Liver (tissue), 9 donors: ENCODE results near the gene CDH24. TPM values are rescaled to one million over a fixed set of nuclear protein-coding genes. Genes with fewer than 3 reads are reported as not detected.

ENCODE experiments used
- DNase-seq: peaks from one replicate; pipeline ENCODE4 v3.0.0-alpha.2; 2017; ENCODE audit warnings: low spot score
- H3K27ac ChIP-seq, 2 donors: one replicate each; pipeline ENCODE4 v1.7.0; 2013; ENCODE audit warnings: inconsistent platforms in 2 of 2, low read length in 2 of 2, control low read depth in 1 of 2, low read depth in 1 of 2, mild to moderate bottlenecking in 1 of 2
- H3K27me3 ChIP-seq, 4 donors: one replicate each; pipeline versions ENCODE4 v1.6.1 to v1.7.0; 2013; ENCODE audit warnings: low read length in 3 of 4, inconsistent platforms in 1 of 4, mild to moderate bottlenecking in 1 of 4, moderate library complexity in 1 of 4; ENCODE audit not compliant: control insufficient read depth in 4 of 4, insufficient read depth in 4 of 4
- H3K36me3 ChIP-seq, 4 donors: one replicate each; pipeline versions ENCODE4 v1.6.1 to v1.7.0; 2013; ENCODE audit warnings: low read length in 3 of 4, mild to moderate bottlenecking in 3 of 4, low read depth in 1 of 4, moderate library complexity in 1 of 4; ENCODE audit not compliant: control insufficient read depth in 4 of 4, insufficient read depth in 3 of 4
- H3K4me1 ChIP-seq, 4 donors: one replicate each; pipeline versions ENCODE4 v1.6.1 to v1.7.0; 2013; ENCODE audit warnings: low read length in 3 of 4, mild to moderate bottlenecking in 3 of 4, moderate library complexity in 1 of 4; ENCODE audit not compliant: control insufficient read depth in 4 of 4, insufficient read depth in 4 of 4
- H3K4me3 ChIP-seq, 3 donors: one replicate each; pipeline versions ENCODE4 v1.6.1 to v1.7.0; 2013; ENCODE audit warnings: low read length in 3 of 3, control low read depth in 1 of 3, low read depth in 1 of 3, mild to moderate bottlenecking in 1 of 3
- H3K9ac ChIP-seq, 2 donors: one replicate each; pipeline ENCODE4 v1.7.0; 2013; ENCODE audit warnings: low read length in 2 of 2, mild to moderate bottlenecking in 2 of 2, moderate library complexity in 2 of 2, control low read depth in 1 of 2, low read depth in 1 of 2
- H3K9me3 ChIP-seq, 4 donors: one replicate each; pipeline versions ENCODE4 v1.6.1 to v1.7.0; 2013; ENCODE audit warnings: low read length in 3 of 4; ENCODE audit not compliant: control insufficient read depth in 4 of 4
- EGR1 ChIP-seq, 2 donors: IDR thresholded peaks; 2 replicates each; pipeline ENCODE4 v1.6.1; 2016 to 2018; ENCODE audit warnings: antibody characterized with exemption in 2 of 2, low read depth in 2 of 2
- FOXA1 ChIP-seq: IDR thresholded peaks from 2 replicates; pipeline ENCODE4 v1.6.1; 2016; ENCODE audit warnings: antibody characterized with exemption
- FOXA2 ChIP-seq: IDR thresholded peaks from 2 replicates; pipeline ENCODE4 v1.6.1; 2016; ENCODE audit warnings: antibody characterized with exemption
- HNF4A ChIP-seq, 2 donors: conservative IDR thresholded peaks; 2 replicates each; pipeline ENCODE4 v1.6.1; 2016; ENCODE audit warnings: antibody characterized with exemption in 2 of 2, mild to moderate bottlenecking in 2 of 2
- HNF4G ChIP-seq: IDR thresholded peaks from 2 replicates; pipeline ENCODE4 v1.6.1; 2016; ENCODE audit warnings: antibody characterized with exemption
- JUND ChIP-seq, 2 donors: IDR thresholded peaks; 2 replicates each; pipeline ENCODE4 v1.6.1; 2016; ENCODE audit warnings: antibody characterized with exemption in 2 of 2
- NR2F2 ChIP-seq: IDR thresholded peaks from 2 replicates; pipeline ENCODE4 v1.6.1; 2016; ENCODE audit warnings: antibody characterized with exemption
- RAD21 ChIP-seq, 2 donors: IDR thresholded peaks; 2 replicates each; pipeline ENCODE4 v1.6.1; 2016; ENCODE audit warnings: antibody characterized with exemption in 2 of 2, mild to moderate bottlenecking in 2 of 2
- REST ChIP-seq: IDR thresholded peaks from 2 replicates; pipeline ENCODE4 v1.6.1; 2016; ENCODE audit warnings: antibody characterized with exemption, mild to moderate bottlenecking
- RXRA ChIP-seq, 2 donors: IDR thresholded peaks; 2 replicates each; pipeline ENCODE4 v1.6.1; 2017 to 2018; ENCODE audit warnings: antibody characterized with exemption in 2 of 2, mild to moderate bottlenecking in 1 of 2
- SP1 ChIP-seq: IDR thresholded peaks from 2 replicates; pipeline ENCODE4 v1.6.1; 2018; ENCODE audit warnings: antibody characterized with exemption, mild to moderate bottlenecking
- TAF1 ChIP-seq: conservative IDR thresholded peaks from 2 replicates; pipeline ENCODE4 v1.6.1; 2016; ENCODE audit warnings: antibody characterized with exemption, mild to moderate bottlenecking
- YY1 ChIP-seq: IDR thresholded peaks from 2 replicates; pipeline ENCODE4 v1.6.1; 2016; ENCODE audit warnings: antibody characterized with exemption, mild to moderate bottlenecking
- WGBS: extraction: QIAGEN DNeasy Blood & Tissue Kit; methylation state at CpG from one replicate; pipeline ENCODE4 v1.1.7; 2013; 5-methylcytosine and 5-hydroxymethylcytosine counted together
- polyA plus RNA-seq, 2 donors: library from polyadenylated mRNA; stranded (reverse) in 1 of 2; unstranded in 1 of 2; fragments of 200-250 nt in 1 of 2; fragments of >200 nt in 1 of 2; fragmentation: Nextera tagmentation in 1 of 2; extraction: Ambion mirVana in 1 of 2; gene quantifications; one replicate each; pipeline versions ENCODE4 v1.2.1 to v1.2.3, GENCODE V29; 2013 to 2015
- total RNA-seq, 2 donors: library from RNA; depleted of rRNA; stranded (reverse); fragments of >200 nt; gene quantifications; one replicate each; pipeline ENCODE4 v1.2.3, GENCODE V29; 2014
- TF ChIP-seq, protein P1 (sequence below): IDR thresholded peaks from 2 replicates; pipeline ENCODE4 v1.6.1; 2016; ENCODE audit warnings: antibody characterized with exemption
- TF ChIP-seq, protein P2 (sequence below): fragments of 150-350 bp; IDR thresholded peaks from 2 replicates; pipeline ENCODE4 v1.5.1; 2017; ENCODE audit warnings: improper control_type of control experiment, low read depth, low read length; ENCODE audit not compliant: missing input control
- TF ChIP-seq, protein P3 (sequence below): IDR thresholded peaks from 2 replicates; pipeline ENCODE4 v1.6.1; 2016; ENCODE audit warnings: antibody characterized with exemption
- TF ChIP-seq, protein P4 (sequence below): IDR thresholded peaks from 2 replicates; pipeline ENCODE4 v1.6.1; 2016; ENCODE audit warnings: antibody characterized with exemption
- donor health status: healthy.
- donor health status: healthy.
- donor health status: healthy.
- donor health status: healthy.
- donor health status: healthy.

Gene CDH24
- total and polyA plus RNA-seq, 4 donors, result 0.23 to 0.50 (median 0.38) TPM; not detected in 1

- Histone ChIP-seq H3K4me1 (peaks cover 0 to 17% (median 8%) of the 10 kb centered on the region in 4 donors), H3K4me3 (peak overlapping the region in 1 of 3 donors; percentile 66), H3K9ac (peak overlapping the region in 1 of 2 donors; percentile 57), H3K9me3 (no peaks in the 10 kb centered on the region), H3K36me3 (peaks cover 10 to 34% (median 21%) of the 10 kb centered on the region in 4 donors), H3K27me3 (no peaks in the 10 kb centered on the region), H3K27ac (no peak overlapping the region)
- TF ChIP-seq, protein P1, sequence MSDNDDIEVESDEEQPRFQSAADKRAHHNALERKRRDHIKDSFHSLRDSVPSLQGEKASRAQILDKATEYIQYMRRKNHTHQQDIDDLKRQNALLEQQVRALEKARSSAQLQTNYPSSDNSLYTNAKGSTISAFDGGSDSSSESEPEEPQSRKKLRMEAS, result no peak
- TF ChIP-seq NR2F2, result no peak
- no peak for TF ChIP-seq FOXA2
- TF ChIP-seq YY1, result no peak
- TF ChIP-seq JUND (IDR thresholded peaks at IDR 0.05), result no peak
- TF ChIP-seq EGR1 (IDR thresholded peaks at IDR 0.05; ENCODE audit: low read depth in 2 of 2), result no peak
- no peak for TF ChIP-seq RAD21 (IDR thresholded peaks at IDR 0.05)
- TF ChIP-seq, protein P2, sequence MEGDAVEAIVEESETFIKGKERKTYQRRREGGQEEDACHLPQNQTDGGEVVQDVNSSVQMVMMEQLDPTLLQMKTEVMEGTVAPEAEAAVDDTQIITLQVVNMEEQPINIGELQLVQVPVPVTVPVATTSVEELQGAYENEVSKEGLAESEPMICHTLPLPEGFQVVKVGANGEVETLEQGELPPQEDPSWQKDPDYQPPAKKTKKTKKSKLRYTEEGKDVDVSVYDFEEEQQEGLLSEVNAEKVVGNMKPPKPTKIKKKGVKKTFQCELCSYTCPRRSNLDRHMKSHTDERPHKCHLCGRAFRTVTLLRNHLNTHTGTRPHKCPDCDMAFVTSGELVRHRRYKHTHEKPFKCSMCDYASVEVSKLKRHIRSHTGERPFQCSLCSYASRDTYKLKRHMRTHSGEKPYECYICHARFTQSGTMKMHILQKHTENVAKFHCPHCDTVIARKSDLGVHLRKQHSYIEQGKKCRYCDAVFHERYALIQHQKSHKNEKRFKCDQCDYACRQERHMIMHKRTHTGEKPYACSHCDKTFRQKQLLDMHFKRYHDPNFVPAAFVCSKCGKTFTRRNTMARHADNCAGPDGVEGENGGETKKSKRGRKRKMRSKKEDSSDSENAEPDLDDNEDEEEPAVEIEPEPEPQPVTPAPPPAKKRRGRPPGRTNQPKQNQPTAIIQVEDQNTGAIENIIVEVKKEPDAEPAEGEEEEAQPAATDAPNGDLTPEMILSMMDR, result no peak
- TF ChIP-seq REST, result no peak
- no peak for TF ChIP-seq FOXA1
- TF ChIP-seq SP1, result no peak
- TF ChIP-seq, protein P3, sequence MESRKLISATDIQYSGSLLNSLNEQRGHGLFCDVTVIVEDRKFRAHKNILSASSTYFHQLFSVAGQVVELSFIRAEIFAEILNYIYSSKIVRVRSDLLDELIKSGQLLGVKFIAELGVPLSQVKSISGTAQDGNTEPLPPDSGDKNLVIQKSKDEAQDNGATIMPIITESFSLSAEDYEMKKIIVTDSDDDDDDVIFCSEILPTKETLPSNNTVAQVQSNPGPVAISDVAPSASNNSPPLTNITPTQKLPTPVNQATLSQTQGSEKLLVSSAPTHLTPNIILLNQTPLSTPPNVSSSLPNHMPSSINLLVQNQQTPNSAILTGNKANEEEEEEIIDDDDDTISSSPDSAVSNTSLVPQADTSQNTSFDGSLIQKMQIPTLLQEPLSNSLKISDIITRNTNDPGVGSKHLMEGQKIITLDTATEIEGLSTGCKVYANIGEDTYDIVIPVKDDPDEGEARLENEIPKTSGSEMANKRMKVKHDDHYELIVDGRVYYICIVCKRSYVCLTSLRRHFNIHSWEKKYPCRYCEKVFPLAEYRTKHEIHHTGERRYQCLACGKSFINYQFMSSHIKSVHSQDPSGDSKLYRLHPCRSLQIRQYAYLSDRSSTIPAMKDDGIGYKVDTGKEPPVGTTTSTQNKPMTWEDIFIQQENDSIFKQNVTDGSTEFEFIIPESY, result no peak
- no peak for TF ChIP-seq TAF1
- no peak for TF ChIP-seq RXRA (IDR thresholded peaks at IDR 0.05)
- TF ChIP-seq HNF4G, result no peak
- TF ChIP-seq HNF4A (conservative IDR thresholded peaks at IDR 0.05), result no peak
- TF ChIP-seq, protein P4, sequence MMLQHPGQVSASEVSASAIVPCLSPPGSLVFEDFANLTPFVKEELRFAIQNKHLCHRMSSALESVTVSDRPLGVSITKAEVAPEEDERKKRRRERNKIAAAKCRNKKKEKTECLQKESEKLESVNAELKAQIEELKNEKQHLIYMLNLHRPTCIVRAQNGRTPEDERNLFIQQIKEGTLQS, result no peak
- WGBS, result 87% methylated on average over 2 of the region's 2 CpGs
- DNase-seq, result no peak
Measured at GRCh38 chr14:23093526-23093925, 36.2 kb upstream of the CDH24 start.

DNA sequence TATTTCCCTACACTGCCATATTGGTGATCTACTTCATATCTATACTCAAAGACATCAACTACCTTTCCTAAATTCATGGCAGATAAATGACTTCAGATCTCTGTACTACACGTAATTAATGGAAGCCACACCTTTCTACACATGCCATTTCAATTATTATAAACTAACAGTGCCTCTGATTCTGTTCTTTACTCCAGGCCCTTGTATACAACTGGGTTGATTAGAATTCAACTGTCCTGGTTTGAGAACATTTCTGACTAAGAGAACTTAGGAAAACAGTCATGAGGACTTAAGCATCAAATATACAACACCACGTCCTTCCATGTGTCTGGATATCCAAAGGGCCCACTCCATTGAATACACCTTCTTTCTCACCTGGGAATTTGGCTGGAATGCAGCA, 35.8 kb upstream of the CDH24 start:
- whole genome bisulfite sequencing, result 88% methylated on average over 2 of the region's 2 CpGs
- H3K4me1 ChIP-seq, result peaks cover 0 to 17% (median 8%) of the 10 kb centered on the region in 4 donors
- no peak overlapping the region for H3K4me3 ChIP-seq
- no peak overlapping the region for H3K9ac ChIP-seq
- TF ChIP-seq RXRA (IDR thresholded peaks at IDR 0.05), result no peak
- TF ChIP-seq, protein P2, result no peak
- no peaks in the 10 kb centered on the region for H3K27me3 ChIP-seq
- no peaks in the 10 kb centered on the region for H3K9me3 ChIP-seq
- DNase-seq, result no peak
- H3K36me3 ChIP-seq, result peaks cover 10 to 35% (median 21%) of the 10 kb centered on the region in 4 donors
- H3K27ac ChIP-seq, result no peak overlapping the region
